GM12873 (cell line): ENCODE measurements around the gene CTDSPL.

Experiments used
- TF ChIP-seq, protein P1 (sequence below): IDR thresholded peaks from 2 replicates; pipeline ENCODE4 v1.5.1; 2012; ENCODE audit warnings: low read depth, mild to moderate bottlenecking, moderate library complexity, low read length, control low read depth; ENCODE audit not compliant: insufficient read depth; ENCODE audit errors: missing control alignments

The CTDSPL gene

GRCh38 chr3:37982331-37982730 is 120.7 kb downstream of the CTDSPL start:
- TF ChIP-seq, protein P1, sequence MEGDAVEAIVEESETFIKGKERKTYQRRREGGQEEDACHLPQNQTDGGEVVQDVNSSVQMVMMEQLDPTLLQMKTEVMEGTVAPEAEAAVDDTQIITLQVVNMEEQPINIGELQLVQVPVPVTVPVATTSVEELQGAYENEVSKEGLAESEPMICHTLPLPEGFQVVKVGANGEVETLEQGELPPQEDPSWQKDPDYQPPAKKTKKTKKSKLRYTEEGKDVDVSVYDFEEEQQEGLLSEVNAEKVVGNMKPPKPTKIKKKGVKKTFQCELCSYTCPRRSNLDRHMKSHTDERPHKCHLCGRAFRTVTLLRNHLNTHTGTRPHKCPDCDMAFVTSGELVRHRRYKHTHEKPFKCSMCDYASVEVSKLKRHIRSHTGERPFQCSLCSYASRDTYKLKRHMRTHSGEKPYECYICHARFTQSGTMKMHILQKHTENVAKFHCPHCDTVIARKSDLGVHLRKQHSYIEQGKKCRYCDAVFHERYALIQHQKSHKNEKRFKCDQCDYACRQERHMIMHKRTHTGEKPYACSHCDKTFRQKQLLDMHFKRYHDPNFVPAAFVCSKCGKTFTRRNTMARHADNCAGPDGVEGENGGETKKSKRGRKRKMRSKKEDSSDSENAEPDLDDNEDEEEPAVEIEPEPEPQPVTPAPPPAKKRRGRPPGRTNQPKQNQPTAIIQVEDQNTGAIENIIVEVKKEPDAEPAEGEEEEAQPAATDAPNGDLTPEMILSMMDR: no peak

DNA sequence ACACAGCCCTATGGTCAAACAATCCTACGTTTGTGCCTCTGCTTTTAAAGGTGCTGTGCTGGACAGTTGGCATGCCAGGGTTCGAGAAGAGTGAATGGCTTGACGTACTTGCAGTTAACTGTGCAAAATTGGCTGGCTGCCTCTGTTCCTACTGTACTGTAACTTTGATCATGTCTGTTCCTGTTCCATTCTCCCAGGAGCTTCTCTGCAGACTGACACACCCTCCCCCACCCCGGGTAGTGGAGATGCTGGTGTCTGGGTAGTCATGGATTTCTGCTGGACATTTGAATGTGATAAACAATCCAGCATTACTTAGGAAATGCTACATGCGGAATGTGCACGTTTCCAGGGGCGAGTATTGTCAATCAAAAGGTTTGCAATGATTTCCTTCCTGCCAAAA is 122.4 kb downstream of the CTDSPL start:
- TF ChIP-seq, protein P1: no peak

DNA sequence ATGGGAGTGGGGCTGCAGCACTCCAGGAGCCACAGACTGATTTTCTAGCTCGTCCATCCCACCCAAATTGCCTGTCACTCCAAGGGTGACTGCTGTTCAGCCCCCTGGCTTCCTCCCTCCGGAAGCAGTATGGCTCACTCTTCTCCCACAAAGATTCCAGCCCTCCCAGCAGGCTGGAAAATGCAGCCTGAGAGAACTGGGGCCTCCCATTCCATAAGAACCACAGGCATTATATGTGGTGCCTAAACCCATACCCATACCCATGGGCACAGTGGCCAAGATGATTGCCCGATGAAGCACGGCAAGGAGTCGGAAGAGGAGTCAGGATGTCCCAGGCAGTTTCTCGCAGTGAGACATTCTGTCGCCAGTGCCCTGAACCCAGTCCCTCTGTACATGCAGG is 122.9 kb downstream of the CTDSPL start:
- TF ChIP-seq, protein P1: no peak

GRCh38 chr3:37985637-37986320 is 124.1 kb downstream of the CTDSPL start:
- TF ChIP-seq, protein P1: no peak

GRCh38 chr3:37986479-37987314 is 125.0 kb downstream of the CTDSPL start:
- TF ChIP-seq, protein P1: no peak

DNA sequence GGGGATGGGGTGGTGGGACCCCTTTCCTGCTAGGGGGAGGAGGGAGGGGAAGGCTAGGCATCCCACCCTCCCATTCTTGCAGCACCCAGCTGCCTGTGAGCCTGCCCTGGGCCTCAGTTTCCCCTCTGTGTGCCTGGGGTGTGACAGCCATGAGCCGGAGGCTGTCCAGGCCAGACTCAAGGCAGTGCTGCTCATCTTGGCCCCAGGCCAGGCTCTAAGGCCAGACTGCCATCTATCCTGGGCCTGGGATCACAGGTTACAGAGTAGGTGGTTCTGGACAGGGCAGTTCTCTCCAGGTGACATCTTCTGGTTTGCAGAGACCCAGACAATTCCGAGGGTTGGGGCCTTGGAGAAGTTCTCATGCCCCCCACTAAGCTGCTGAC is 125.6 kb downstream of the CTDSPL start:
- TF ChIP-seq, protein P1: no peak

DNA sequence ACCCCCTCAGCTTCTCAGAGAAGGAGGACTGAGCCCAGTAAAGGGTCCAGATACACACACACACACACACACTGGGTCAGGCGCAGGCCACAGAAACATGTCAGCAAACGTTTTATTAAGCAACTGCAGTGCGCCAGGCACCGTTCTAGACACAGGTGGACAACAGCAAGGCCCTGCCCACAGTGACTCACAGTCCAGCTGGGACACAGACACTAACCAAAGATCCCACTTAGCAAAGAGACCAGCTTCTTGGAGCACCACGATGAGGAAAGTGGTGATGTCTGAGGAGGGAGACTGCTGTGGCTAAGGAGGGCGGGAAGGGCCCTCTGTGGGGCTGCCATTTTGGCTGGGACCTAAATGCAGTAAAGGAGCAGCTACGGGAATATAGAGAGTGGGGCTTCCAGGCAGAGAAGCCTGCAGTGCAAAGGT is 126.1 kb downstream of the CTDSPL start:
- TF ChIP-seq, protein P1: no peak
